ENCODE data around the gene PPIF.

The PPIF gene

DNA sequence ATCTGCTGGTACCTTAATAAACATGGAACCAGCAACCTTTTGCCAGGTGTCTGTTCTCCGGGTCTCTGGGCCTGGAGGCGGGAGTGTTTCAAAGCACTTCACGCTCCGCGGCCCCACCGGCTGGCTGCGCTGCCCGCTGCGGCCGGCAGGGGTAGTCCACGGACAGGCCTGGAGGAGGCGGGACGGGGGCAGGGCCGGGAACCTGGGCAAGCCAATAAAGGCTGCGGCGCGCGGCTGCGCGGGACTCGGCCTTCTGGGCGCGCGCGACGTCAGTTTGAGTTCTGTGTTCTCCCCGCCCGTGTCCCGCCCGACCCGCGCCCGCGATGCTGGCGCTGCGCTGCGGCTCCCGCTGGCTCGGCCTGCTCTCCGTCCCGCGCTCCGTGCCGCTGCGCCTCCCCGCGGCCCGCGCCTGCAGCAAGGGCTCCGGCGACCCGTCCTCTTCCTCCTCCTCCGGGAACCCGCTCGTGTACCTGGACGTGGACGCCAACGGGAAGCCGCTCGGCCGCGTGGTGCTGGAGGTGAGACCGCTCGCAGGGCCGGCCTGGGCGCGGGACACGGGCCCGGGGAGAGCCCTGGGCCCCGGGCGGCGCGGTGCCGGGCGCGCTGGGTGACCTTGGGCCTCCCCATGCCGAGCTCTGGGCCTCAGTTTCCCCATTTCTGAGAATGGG, at the start of gene PPIF:
TSS of gene PPIF (plus strand) at position 244 of the 668 bp plus-strand sequence. CDS start at position 324, 80 bp downstream.
- DNase-seq (ENCODE audit: low read depth) = peak; percentile 82

DNA sequence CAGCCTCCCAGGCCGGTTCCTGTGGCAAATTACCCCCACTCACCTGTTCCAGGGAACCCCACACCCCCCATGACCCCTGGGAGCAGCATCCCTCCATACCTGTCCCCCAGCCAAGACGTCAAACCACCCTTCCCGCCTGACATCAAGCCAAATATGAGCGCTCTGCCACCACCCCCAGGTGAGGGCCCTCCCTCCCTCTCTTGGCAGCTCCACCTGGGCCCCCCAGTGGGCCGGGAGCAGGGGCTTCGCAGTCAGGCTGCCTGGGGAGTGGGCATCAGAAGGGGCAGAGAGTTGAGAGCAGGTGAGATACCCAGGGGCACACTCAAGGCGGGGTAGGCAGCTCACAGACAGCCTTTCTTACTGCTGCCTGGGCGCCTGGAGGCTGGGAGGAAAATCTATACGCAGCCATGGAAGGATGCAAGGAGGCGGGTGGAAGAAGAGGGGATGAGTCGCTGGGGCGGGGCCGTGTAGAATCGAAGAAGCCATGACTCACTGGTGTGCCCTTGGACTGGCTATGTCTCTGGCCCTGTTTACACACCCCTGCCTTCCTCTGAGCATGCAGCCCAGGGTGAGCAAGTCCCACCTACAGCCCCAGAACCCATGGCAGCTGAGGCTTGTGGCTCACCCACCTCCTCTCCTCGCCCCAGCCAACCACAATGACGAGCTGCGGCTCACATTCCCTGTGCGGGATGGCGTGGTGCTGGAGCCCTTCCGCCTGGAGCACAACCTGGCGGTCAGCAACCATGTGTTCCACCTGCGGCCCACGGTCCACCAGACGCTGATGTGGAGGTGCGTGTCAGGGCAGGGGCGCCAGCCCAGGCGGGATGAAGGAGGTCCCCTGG, 48.6 kb upstream of the PPIF start:
- DNase-seq (ENCODE audit: low read depth) = peak; percentile 91

DNA sequence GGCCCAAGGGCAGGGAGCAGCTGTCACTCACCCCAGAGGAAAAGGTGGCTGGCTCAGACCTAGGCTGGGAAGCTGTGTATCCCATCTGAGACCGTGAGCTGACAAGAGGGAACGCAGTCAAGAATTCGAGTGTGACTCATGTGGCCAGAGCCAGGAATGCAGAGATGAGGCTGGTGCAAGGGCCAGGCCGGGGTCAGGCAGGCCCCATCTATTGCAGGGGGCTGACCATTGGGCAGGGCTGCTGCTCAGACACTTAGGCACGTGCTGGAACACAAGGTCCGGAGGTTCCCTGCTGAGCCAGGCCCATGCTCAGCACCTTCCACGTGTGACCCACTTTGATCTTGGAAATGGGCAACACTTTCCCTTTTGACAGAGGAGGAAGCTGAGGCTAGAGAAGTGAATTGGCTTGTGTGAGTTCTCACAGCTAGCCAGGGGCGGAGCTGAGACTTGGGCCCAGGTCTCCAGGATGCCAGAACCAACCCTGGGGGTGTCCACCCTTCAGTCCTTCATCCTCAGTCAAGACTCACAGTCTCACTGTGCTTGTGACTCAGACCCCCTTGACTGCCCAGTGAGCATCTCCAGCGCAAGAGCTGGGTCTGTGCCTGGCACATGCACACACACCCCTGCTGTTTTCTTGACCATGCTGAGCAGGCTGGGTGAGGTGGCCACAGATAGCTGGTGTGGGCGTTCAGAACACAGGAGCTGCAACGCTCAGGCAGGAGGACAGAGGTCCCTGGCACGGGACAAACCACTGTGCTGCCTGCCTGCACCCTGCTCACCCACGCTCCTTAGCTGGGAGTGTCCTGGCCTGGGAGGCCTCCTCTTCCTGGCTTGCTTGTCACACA, 47.6 kb upstream of the PPIF start:
- DNase-seq (ENCODE audit: low read depth) = peak; percentile 72

DNA sequence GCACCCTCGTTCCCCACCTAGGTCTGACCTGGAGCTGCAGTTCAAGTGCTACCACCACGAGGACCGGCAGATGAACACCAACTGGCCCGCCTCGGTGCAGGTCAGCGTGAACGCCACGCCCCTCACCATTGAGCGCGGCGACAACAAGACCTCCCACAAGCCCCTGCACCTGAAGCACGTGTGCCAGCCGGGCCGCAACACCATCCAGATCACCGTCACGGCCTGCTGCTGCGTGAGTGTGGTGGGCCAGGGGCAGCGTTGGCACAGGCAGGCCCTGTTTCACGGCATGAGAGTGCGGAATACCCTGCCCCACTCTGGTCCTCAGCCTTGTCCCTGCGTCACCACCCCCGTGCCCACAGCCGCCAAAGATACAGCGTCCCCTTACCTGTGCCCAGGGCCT, 46.6 kb upstream of the PPIF start:
- DNase-seq (ENCODE audit: low read depth) = no peak

DNA sequence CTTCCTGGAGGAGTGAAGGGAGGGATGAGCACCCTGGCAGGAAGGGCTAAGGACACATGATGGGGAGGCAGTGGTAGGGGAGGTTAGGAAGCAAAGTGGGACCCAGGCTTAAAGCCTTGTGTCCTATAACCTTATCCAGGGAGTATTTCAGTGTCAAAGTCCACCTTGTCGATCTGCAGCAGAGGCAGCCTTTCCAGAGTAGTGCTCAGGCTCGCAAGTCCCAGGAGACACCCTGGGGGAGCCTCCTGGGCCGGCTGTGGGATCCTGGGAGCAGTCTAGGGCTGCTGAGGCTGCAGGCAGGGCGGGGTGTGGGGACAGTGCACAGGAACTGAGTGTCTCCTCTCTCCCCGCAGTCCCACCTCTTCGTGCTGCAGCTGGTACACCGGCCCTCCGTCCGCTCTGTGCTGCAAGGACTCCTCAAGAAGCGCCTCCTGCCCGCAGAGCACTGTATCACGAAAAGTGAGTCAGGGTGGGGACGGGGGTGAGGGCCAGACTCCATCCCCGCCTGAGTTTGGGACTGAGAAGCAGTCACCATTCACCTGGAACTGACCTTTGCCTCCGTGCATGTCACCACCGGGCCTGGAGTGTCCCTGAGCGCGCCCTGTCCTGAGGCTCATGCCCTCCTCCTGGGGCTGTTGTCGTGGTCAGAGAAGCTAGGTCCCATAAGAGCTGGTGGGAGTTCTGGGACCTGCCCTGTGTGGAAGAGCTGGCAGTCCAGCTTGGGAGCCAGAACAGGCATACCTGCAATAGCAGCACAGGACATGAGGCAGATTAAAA, 45.3 kb upstream of the PPIF start:
- DNase-seq (ENCODE audit: low read depth) = no peak

DNA sequence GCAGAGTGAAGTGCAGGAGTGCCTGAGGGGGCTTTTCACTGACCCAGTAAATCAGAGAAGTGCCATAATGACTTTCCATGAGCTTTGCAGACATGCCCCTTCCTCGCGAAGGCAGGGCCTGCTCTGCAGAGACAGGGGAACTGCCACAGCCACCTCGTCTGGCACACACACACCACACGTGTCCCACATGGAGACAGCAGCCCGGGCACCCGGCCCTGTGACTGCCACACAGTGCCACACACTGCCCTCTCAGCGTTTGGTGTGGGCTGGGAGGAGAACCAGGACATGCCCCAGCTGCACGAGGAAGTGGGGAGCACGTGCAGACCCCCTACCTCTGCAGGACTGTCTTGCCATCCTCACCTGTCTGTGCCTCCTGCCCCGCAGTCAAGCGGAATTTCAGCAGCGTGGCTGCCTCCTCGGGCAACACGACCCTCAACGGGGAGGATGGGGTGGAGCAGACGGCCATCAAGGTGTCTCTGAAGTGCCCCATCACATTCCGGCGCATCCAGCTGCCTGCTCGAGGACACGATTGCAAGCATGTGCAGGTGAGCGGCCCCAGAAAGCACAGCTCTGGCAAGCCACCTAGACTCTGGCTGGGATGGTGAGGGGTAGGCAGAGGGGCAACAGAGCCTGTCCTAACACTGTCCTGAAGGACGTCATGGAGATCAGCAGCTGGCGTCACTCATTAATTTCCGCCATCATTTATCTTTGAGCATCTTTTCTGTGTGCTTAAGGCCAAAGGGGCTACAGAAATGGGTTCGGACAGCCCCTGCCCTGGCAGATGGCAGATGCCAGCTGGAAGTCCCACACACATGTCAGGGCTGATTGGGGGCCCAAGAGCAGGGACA, 43.4 kb upstream of the PPIF start:
- no peak for DNase-seq (ENCODE audit: low read depth)

DNA sequence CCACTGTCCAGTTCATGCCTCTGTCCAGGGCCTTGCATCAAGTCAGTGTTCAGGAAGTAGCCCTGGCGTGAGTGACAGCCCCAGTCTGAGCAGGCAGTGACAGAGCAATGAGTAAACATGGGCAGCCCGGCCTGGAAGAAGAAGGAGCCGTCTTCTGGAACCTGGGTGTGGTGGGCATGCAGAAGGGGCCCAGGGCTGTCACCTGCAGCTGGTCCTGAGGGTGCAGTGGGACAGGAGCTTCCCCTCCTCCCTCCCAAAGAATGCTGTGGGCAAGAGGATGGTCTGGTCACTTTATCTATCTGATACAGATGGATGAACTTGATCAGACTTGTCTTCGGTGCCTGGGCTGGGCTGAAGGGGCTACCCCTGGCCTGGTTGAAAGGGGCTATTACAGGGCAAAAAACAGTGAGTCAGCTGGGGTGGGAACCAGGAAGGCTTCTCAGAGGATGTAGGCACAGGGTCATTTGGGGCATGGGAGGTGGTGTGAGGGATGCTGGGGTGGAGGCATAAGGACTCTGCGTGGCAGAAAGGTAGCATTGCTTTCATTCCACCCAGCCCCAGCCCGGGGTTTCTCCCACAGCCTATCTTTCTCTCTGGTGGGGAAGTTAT, 42.7 kb upstream of the PPIF start:
- DNase-seq (ENCODE audit: low read depth) = no peak

DNA sequence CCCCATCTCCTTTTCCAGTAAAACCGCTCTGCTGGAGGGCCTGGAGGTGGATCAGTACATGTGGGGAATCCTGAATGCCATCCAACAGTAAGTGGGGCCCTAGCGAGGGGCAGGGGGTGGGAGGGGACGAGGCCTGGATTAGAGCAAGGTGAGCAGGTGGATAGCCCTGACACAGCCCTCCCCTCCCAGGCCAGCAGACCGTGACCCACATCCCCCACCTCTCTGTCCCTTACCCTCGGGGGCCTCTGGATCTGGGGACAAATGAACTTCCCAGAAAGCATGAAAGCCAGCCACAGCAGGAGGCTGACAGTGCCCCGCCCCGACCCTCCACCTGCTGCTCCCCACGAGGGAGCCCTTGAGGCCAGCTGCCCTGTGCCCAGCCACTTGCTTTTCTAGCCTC, 41.8 kb upstream of the PPIF start:
- no peak for DNase-seq (ENCODE audit: low read depth)

DNA sequence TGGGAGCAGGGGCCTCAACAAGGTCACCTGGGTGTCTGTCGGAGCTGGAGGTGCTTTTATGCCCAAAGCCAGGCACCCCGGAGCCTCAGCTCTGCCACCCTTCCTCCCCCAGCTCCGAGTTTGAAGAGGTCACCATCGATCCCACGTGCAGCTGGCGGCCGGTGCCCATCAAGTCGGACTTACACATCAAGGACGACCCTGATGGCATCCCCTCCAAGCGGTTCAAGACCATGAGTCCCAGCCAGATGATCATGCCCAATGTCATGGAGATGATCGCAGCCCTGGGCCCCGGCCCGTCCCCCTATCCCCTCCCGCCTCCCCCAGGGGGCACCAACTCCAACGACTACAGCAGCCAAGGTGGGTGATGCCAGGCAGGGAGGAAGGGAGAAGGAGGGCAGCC, 41.3 kb upstream of the PPIF start:
- DNase-seq (ENCODE audit: low read depth) = no peak

DNA sequence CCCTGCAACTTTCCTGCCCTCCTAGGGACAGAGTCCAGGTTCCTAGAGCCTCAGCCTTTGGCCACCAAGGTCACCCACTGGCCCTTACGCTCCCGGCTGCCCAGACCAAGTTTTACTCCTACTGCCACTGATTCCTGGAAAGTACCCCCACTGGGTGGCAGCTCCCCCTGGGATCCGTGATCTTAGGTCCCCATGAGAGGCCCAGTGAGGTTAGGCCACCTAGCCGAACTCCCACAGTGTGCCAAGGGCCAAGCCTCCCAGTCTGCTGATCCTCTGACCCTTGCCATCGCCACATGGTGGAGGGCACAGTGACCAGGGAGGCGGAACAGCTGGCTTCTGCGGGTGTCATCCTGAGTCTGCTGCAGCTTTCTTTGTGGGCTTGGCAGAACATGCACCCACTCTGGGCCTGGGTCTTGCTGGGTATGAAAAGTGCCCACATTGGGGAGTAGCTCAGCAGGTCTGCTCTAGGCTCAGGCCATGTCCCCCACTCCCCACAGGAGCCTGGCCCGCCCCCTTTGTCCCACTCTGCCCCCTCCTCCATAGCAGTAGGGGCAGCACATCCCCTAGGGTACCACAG, 40.5 kb upstream of the PPIF start:
- no peak for DNase-seq (ENCODE audit: low read depth)

DNA sequence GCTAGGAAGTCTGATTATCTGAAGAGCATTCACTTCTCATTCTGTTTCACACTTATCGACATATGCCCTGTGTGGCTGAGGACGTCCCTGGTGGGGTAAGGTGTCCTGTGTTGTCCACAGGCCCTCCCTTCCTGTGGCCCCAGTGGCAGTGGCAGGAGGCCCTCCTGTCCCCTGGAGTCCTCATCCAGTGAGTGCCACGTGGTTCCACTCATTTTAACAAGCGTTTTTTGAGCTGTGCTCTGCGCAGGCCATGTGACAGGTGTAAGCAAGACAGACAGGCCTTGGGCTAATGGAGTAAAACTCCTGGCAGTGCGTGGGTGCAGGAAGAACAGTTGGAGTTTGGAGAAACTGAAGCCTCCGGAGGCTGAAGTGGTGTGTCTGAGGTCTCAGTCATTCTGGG, 39.3 kb upstream of the PPIF start:
- DNase-seq (ENCODE audit: low read depth) = no peak

DNA sequence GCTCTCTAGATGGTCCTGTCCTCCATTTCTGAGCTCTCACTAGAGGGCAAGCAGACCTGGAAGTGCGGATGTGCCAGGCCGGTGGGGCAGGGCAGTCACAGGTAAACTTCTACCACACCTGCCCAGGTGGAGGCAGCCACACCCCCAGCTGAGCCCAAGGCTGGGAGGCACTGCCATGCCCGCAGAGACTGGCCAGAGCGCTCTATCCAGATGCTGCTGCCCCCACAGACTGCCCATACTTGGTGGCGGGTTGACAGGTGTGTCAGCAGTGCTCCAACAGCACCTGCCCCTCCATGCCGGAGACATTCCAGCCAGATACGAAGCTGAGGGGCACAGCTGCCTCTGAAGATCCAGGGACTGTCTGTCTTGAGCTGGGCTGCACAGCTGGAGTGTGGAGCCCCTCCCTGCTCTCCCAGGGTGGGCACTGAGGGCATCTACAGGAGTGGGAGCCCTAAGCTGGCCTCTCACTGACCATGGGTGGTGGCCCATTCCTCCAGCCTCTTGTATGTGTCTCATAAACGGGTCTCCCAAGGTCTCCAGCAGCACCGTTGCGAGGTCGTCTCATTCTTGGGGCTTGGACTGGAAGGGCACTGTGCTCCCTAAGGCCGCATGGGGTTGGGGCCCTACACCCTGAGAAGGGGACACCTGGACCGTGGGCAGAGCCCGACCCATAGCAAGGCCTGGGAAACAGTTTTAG, 38.2 kb upstream of the PPIF start:
- DNase-seq (ENCODE audit: low read depth) = no peak

DNA sequence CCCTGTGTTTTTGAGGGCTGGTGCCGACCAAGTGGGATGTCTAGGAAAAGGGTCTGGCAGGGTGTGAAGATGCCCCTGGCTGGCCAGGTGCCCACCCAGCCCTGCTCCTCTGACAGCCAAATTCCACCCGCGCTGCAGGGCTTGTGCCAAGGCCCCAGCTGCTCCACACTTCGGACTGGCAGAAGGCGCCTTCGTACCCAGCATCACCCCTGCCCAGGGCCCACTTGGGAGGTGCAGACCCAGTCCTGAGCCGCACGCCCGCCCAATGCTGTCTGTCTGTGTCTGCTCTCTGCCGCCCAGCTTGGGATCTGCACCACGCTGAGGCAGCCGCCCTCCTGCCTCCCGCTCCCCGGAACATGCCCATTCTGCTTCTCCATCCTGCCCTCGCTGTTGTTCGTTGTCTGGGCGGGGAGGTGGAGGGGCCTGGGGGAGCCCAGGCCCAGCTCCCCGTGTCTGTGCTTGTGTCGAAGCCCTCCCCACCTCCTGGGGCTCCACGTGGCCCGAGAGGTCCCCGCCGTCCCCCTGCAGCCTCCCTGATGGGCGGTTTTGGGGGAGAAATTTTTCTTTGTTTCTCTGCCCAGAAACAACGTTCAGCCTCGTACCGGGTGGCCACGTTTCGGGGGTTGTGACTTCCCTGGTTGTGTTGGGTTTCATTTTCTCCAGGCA, 36.9 kb upstream of the PPIF start:
- no peak for DNase-seq (ENCODE audit: low read depth)

DNA sequence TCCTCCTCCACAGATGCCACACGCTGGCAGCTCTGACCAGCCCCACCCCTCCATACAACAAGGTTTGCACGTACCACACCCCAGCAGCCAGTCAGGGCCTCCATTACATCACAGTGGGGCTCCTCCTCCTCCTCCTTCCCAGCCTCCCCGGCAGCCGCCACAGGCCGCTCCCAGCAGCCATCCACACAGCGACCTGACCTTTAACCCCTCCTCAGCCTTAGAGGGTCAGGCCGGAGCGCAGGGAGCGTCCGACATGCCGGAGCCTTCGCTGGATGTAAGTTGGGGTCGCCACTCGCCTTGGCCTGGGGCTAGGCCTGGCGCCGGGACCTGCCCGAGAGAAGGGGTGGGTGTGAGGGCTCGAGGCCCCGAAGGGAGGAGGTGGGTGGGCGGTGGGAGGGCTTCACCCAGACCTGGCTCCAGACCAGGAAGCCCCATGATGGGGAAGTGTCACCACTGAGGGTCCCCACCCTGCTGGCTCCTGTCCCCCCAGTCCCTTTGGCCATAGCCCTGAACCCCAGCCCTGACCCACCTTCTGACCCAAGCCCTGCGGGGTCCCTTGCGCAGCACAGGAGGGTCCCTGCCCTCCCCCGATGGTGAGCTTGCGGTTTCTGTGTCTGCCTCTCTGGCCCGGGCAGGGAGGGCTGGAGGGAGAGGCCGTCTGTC, 36.2 kb upstream of the PPIF start:
- no peak for DNase-seq (ENCODE audit: low read depth)

DNA sequence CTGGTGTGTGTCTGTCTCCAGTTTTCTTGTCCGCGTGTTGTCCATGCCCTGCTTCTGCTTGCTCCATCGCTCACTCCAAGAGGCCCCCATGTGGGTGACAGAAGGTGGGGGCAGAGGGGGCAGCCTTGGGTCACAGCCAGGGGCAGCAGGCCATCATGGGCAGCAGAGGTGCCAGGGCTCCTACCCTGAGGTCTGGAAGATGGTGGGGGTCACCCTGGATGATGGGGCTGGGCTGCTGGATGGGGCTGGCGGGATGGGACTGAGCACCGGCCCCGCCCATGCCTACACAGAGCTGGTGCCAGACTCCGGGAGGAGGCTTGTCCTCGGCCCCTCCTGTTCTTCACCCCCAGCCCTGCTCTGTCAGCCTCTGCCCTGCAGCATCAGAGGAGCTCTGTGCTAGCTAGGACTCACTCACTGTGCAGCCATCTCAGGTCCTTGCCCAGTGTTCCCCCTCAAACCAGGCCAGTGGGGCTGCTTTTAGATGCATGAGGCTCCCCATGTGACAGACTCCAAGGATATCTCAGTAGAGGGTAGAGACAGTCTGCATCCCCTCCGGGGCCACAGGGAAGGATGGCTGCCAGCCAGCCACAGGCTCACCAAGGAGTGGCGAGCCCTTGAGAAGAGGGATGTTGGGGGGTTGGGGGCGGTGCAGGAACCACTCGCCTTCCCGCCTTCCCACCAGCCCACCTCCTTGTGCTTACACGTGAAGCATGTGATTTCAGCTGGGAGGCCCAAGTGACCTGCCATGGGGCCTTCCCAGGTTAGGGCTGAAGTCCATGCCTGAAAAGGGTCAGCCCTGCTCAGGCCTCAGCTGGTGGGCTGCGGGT, 35.5 kb upstream of the PPIF start:
- DNase-seq (ENCODE audit: low read depth) = no peak

DNA sequence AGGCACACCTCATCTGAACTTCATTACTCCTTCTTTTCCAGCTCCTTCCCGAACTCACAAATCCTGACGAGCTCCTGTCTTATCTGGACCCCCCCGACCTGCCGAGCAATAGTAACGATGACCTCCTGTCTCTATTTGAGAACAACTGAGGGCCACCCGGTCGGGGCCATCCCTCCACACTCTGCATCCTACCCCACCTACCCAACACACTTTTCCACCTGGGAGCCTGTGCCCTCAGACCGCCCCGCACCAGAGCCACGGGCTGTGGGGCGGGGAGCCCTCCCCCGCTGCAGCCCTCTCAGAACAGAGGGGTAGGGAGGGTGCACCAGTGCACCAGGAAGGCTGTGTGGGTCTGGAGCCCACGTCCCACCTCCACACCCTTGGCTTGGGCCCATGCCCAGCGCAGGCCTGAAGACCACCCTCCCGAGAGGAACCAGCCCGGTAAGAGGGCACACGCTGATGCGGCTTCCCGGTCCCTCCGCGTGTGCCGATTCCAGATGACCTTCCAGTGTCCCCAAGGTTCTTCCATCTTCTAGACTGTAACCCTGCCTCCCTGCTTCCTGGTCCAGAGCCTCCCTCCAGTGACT, 34.6 kb upstream of the PPIF start:
- no peak for DNase-seq (ENCODE audit: low read depth)

DNA sequence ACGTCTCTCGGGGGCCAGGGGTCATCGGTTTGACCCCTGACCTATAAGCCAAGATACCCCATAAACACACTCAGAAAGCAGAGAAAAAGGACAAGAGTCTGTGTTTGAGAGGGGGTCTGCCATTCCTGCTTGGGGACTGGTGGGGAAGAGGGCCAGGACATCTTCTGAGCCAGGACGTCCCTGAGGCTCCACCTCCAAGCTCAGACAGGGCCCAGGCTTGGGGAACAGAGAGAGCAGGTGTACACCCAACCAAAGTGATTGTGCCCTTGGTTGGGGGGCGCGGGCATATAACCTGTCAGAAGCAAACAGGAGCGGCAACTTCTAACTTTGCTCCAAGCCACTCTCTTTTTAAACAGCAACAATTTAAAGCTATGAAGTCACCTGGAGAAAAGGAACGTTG, 33.9 kb upstream of the PPIF start:
- no peak for DNase-seq (ENCODE audit: low read depth)

All from fibroblast of the conjunctiva (primary cell).